Heart right ventricle (tissue), 16 donors: ENCODE results near the gene SETD1B. TPM values are rescaled to one million over a fixed set of nuclear protein-coding genes. Genes with fewer than 3 reads are reported as not detected.

Experiments
- ATAC-seq, 8 donors: fragments of 200-7000 bp; cut with Tn5 transposase; one replicate each; pipeline ENCODE4 v1.9.1; 2020; ENCODE audit warnings: mild to moderate bottlenecking in 8 of 8, moderate library complexity in 8 of 8, moderate number of reproducible peaks in 1 of 8
- DNase-seq, 2 donors: peaks; one replicate each; pipeline ENCODE4 v3.0.0-alpha.2; 2020
- H3K27ac ChIP-seq, 10 donors: fragments of 200-600 bp; sonication (generic) in 2 of 10; one replicate each; pipeline versions ENCODE4 v1.5.0 to v1.8.0; 2020 to 2022; ENCODE audit warnings: mild to moderate bottlenecking in 3 of 10
- H3K27me3 ChIP-seq, 7 donors: fragments of 200-600 bp; one replicate each; pipeline ENCODE4 v1.8.0; 2021 to 2022; ENCODE audit warnings: mild to moderate bottlenecking in 2 of 7
- H3K36me3 ChIP-seq, 9 donors: fragments of 200-600 bp; sonication (generic) in 1 of 9; one replicate each; pipeline versions ENCODE4 v1.5.0 to v1.8.0; 2020 to 2022; ENCODE audit warnings: mild to moderate bottlenecking in 2 of 9
- H3K4me1 ChIP-seq, 9 donors: fragments of 200-600 bp; sonication (generic) in 1 of 9; one replicate each; pipeline versions ENCODE4 v1.5.0 to v1.8.0; 2020 to 2022; ENCODE audit warnings: mild to moderate bottlenecking in 4 of 9
- H3K4me3 ChIP-seq, 10 donors: fragments of 200-600 bp; sonication (generic) in 2 of 10; one replicate each; pipeline versions ENCODE4 v1.5.0 to v1.8.0; 2020 to 2022; ENCODE audit warnings: mild to moderate bottlenecking in 7 of 10, moderate library complexity in 2 of 10
- H3K9me3 ChIP-seq, 11 donors: fragments of 200-600 bp in 10 of 11; sonication (generic) in 2 of 11; one replicate each; pipeline versions ENCODE4 v1.5.0 to v1.8.0; 2013 to 2022; ENCODE audit warnings: mild to moderate bottlenecking in 2 of 11, control low read depth in 1 of 11, moderate library complexity in 1 of 11
- CTCF ChIP-seq, 9 donors: fragments of 200-600 bp; sonication (generic) in 2 of 9; IDR thresholded peaks; one replicate each; pipeline versions ENCODE4 v1.5.0 to v1.8.0; 2021 to 2022; ENCODE audit warnings: antibody characterized with exemption in 9 of 9, mild to moderate bottlenecking in 5 of 9, moderate library complexity in 1 of 9
- WGBS, 2 donors: extraction: QIAGEN DNeasy Blood & Tissue Kit; methylation state at CpG; one replicate each; pipeline ENCODE4 v1.1.7; 2013; ENCODE audit warnings: inconsistent platforms in 1 of 2; 5-methylcytosine and 5-hydroxymethylcytosine counted together
- intact Hi-C, 10 donors: fragments of 100-400 bp; cut with DNase I; formaldehyde crosslinking; loops; one replicate each; pipeline versions ENCODE4 v1.11.1 to v1.14.2; 2022
- polyA plus RNA-seq, 2 donors: library from polyadenylated mRNA; stranded (reverse); fragments of 200-250 nt; gene quantifications; one replicate each; pipeline ENCODE4 v1.2.3, GENCODE V29; 2013
- total RNA-seq, 10 donors: library from RNA; stranded (reverse); fragmentation: NEBNext Ultra II Directional in 3 of 10; extraction: Animal tissue kit (Norgen Biotek cat#: 25700) in 3 of 10; gene quantifications; one replicate each; pipeline versions ENCODE4 v1.2.1 to v1.2.4, GENCODE V29; 2021 to 2023
- donor health status: Arrhythmogenic right ventricular cardiomyopathy.
- donor health status: ischemic (EF 13 %, LVEDD 7.1; RV severe dilation, severe dysfunction).
- donor health status: healthy with polysubstance abuse.
- donor health status: DM: no; HTN: yes; CAD: no.
- donor health status: DM: no; HTN: no; CAD: no.
- donor health status: ischemic (EF 25% LVEDD 6.9; RV normal size, moderate dysfunction).
- donor health status: ischemic (EF 25% LVEDD 5.7; RV mildly dilated, moderate dysfunction).
- donor health status: healthy.
- donor health status: DM: yes; HTN: yes; CAD: no.
- donor health status: Ischemic cardiomyopathy.
- donor health status: ischemic (EF 35%, LVEDD 5.7; RV mildly dilated, moderate dysfunction).
- donor health status: nonischemic (EF 11% LVEDD 7.7; RV severe dilation, severe dysfunction).
- donor health status: DM: yes; HTN: yes; CAD: no.
- donor health status: PGD.
- donor health status: ischemic (EF 29% LVEDD 5.4; RV normal size, mild dysfunction).
- donor health status: nonischemic (EF 23%, LVEDD 6.1; RV moderate dilation, normal function).

Gene SETD1B
- total and polyA plus RNA-seq, 12 donors: 2.8 to 14.8 (median 11.2) TPM

GRCh38 chr12:121814429-121815119, 10.8 kb downstream of the SETD1B start:
- no peaks in the 10 kb centered on the region for H3K9me3 ChIP-seq
- intact Hi-C loops: loop anchor here in 5 of 10 donors (5.0 to 10.0 kb wide), 4 partner anchors 37 to 117 kb away; partner anchors contain the start of gene PSMD9 (in 1 of the 5)
- peaks cover 10 to 87% (median 55%) of the 10 kb centered on the region in 9 donors for H3K36me3 ChIP-seq
- no peak for TF ChIP-seq CTCF (IDR thresholded peaks at IDR 0.05)
- DNase-seq: no peak
- 92 to 94% methylated on average over 31 of the region's 31 CpGs for WGBS, 2 donors
- H3K27me3 ChIP-seq: no peaks in the 10 kb centered on the region
- no peak overlapping the region for H3K4me3 ChIP-seq
- no peak for ATAC-seq
- peaks cover 14 to 44% (median 38%) of the 10 kb centered on the region in 9 donors for H3K4me1 ChIP-seq
- H3K27ac ChIP-seq: no peak overlapping the region

- Histone ChIP-seq H3K4me3 (no peak overlapping the region), H3K27ac (no peak overlapping the region), H3K9me3 (no peaks in the 10 kb centered on the region), H3K4me1 (peaks cover 14 to 38% (median 36%) of the 10 kb centered on the region in 9 donors), H3K36me3 (peaks cover 16 to 87% (median 57%) of the 10 kb centered on the region in 9 donors), H3K27me3 (no peaks in the 10 kb centered on the region)
- intact Hi-C loops: loop anchor here in 1 of 10 donors (10.0 kb wide), 1 partner anchor 80 kb away; no protein-coding TSS in a partner anchor
- TF ChIP-seq CTCF (IDR thresholded peaks at IDR 0.05): no peak
- WGBS, 2 donors: 91 to 93% methylated on average over 8 of the region's 8 CpGs
- no peak for DNase-seq
- ATAC-seq: no peak
These were observed 11.5 kb downstream of the SETD1B start for GRCh38 chr12:121815263-121815662.

GRCh38 chr12:121816925-121817647, 13.3 kb downstream of the SETD1B start:
- Histone ChIP-seq H3K9me3 (no peaks in the 10 kb centered on the region), H3K4me3 (no peak overlapping the region), H3K27me3 (no peaks in the 10 kb centered on the region), H3K36me3 (peaks cover 17 to 93% (median 68%) of the 10 kb centered on the region in 9 donors), H3K4me1 (peaks cover 0 to 19% (median 18%) of the 10 kb centered on the region in 9 donors), H3K27ac (no peak overlapping the region)
- ATAC-seq (no peak), DNase-seq (no peak)
- intact Hi-C loops: loop anchor here in 1 of 10 donors (10.0 kb wide), 1 partner anchor 78 kb away; no protein-coding TSS in a partner anchor
- 94% methylated on average over 45 to 47 of the region's 47 CpGs for WGBS, 2 donors
- no peak for TF ChIP-seq CTCF (IDR thresholded peaks at IDR 0.05)

- 90 to 91% methylated on average over 18 of the region's 18 CpGs for WGBS, 2 donors
- Histone ChIP-seq H3K4me1 (peaks cover 0 to 14% (median 12%) of the 10 kb centered on the region in 9 donors), H3K4me3 (no peak overlapping the region), H3K27ac (no peak overlapping the region), H3K27me3 (no peaks in the 10 kb centered on the region), H3K9me3 (no peaks in the 10 kb centered on the region), H3K36me3 (peaks cover 17 to 97% (median 74%) of the 10 kb centered on the region in 9 donors)
- ATAC-seq (no peak), DNase-seq (no peak)
- no peak for TF ChIP-seq CTCF (IDR thresholded peaks at IDR 0.05)
- intact Hi-C loops: loop anchor here in 1 of 10 donors (10.0 kb wide), 1 partner anchor 77 kb away; no protein-coding TSS in a partner anchor
These were observed 13.8 kb downstream of the SETD1B start for GRCh38 chr12:121817648-121818043.
